ENCODE data around the gene DUT.

GRCh38 chr15:48282216-48282615, 49.0 kb upstream of the DUT start:
- no peak for TF ChIP-seq CTCF (conservative IDR thresholded peaks at IDR 0.05)
- TF ChIP-seq EZH2 (IDR thresholded peaks at IDR 0.05; ENCODE audit: low read depth), result no peak
